GM21367 (cell line): ENCODE results near the gene MED16.

Experiments used
- ATAC-seq: cut with Tn5 transposase; IDR thresholded peaks from one replicate; pipeline ENCODE4 v1.9.1; 2021; ENCODE audit not compliant: unreplicated experiment

Gene MED16

DNA sequence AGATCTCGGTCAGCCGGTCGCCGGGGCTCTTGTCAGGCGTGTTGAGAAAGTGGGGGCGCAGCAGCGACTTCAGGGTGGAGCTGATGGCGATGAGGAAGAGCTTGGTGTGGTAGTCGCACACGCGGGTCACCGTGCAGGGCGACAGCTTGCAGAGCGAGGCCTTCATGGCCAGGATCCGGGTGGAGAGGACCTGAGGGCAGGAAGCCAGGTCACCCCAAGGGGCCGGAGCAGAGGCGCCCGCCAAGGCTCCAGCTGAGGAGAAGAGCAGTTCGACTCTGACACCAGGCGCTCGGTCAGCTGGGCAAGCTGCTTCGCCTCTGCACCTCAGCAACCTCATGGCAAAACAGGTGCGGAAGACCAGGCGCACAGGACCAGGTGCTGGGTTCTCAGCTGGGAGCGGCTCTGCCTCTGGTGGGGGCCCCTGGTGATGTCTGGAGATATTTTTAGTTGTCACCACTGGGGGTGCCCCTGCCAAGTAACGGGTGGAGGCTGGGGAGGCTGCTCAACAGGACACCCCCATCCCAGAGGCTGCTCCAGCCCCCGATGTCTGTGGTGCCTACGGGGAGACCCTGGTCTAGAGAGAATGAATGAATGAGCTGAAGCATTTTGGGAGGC is 17.6 kb downstream of the MED16 start:
- ATAC-seq = no peak

DNA sequence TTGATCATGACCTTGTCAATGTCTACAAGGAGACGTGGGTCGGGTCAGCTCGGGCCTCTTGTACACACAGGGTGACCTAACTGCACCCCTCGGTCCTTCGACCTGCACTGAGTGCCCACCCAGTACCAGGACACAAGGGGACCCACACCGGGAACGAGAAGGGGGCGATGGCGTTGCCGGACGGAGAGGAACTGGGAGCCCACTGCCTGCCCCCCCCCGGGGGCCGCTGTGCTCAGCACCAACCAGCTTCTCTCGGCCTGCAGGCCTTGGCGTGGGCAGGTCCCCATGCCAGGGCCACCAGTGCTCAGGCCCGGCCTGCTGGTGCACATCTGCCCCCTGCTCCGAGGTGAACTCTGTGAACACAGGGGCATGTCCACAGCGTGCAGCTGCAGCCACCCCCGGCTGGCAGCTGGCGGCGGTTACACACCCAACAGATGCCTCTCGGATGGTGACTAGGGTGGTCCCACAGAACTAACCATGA is 19.4 kb downstream of the MED16 start:
- no peak for ATAC-seq

DNA sequence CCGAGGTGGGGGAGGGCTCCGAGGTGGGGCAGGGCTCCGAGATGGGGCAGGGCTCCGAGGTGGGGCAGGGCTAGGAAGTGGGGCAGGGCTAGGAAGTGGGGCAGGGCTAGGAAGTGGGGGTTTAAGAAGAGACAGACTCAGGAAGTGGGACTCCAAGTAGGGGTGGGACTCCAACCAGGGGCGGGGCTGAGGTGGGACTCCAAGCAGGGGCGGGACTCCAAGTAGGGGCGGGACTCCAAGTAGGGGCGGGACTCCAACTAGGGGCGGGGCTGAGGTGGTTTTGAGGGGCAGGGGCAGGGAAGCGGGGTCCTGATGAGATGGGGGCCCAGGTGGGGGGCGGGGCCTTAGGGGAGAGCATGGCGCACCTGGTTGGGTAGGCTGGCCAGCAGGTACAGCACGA is 19.9 kb downstream of the MED16 start:
- no peak for ATAC-seq

DNA sequence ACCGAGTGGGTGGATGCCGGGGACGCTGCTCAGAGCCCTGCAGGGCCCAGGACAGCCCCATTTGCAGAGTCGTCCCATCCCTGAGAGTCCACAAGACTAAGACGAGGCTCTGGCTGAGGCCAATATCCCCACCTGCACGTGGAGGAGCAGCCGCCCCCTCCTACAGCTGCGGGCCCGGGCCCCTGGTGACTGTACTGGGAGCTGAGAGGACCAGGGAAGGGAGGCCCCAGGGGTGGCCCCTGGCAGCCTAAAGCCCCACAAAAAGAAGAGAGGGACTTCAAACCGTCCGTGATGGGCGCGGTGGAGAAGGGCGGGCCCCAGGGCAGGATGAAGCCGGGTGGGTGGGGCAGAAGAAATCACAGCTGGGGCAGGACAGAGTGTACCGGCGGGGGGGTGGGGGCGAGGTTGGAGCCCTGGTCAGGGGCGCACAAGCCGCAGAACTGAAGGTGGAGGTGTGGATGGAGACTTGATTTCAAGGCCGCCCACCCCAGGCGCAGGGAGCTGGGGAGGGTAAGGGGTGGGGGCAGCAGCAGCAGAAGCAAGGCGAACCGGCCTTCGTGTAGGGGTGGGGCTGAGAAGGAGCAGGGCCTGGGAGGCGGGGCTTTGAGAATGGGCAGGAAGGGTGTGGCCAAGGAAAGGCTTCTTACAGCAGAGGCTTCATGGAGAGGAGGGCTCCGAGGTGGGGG is 20.6 kb downstream of the MED16 start:
- peak; percentile 39 for ATAC-seq

DNA sequence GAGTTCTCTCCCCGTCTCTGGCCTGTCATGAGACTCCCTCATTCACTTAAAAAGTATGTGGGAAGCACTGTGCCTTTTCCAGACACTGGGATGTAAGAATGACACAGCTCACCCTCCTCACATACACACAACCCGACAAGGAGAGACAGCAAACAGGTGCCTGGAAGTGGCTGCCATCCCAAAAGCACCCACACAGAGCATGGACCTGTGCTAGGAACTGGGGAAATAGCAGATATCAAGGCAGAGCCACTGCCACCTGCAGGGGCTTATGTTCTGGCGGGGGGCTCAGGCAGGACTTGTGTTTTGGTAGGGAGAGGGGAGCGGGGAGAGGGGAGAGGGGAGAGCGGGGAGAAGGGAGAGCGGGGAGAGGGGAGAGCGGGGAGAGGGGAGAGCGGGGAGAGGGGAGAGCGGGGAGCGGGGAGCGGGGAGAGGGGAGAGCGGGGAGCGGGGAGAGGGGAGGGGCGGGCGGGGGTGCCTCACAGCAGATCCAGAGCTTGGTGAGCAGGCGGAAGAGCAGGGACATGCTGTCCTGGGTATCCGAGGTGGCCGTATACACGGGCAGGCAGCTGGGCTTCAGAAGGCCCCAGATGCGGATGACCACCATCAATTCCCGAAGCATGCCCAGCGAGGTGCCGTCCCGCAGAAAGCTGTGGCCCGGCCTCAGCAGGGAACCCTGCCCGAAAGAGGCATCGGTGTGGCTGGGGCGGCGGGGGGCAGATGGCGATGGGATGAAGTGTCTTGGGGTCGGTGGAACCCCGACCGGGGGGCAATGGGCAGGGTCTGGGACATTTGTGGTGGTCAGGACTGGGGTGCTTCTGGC is 21.3 kb downstream of the MED16 start:
- no peak for ATAC-seq

DNA sequence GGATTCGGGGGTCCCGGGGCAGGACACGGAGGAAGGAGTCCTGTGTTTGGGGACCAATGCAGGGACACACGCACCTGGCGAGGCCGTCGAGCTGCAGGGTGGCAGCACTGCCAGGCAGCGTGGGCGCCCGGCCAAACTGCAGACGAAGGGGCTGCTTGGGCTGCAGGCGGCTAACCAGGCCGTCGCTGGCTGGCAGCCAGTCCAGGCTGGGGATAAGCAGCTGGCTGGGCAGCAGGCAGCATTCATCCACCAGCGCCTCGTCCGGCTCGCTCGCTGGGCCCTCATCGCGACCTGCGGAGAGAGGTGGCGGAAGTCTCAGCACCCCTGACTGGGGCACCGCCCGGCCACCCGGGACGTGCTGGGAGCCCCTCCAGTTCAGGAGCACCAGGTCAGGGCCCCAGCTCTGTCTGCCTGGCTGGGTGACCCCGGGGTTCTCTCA is 22.0 kb downstream of the MED16 start:
- ATAC-seq = no peak

DNA sequence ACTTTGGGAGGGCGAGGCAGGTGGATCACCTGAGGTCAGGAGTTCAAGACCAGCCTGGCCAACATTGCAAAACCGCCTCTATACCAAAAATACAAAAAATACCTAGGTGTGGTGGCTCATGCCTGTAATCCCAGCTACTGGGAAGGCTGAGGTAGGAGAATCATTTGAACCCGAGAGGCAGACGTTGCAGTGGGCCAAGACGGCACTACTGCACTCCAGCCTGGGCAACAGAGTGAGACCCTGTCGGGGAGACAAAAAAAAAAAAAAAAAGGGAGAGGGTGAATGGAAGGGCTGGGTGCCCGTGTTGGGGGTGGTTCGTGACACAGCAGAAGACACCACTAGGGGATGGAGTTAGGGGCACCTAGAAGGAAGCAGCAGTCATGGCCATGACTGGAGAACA is 22.7 kb downstream of the MED16 start:
- no peak for ATAC-seq

DNA sequence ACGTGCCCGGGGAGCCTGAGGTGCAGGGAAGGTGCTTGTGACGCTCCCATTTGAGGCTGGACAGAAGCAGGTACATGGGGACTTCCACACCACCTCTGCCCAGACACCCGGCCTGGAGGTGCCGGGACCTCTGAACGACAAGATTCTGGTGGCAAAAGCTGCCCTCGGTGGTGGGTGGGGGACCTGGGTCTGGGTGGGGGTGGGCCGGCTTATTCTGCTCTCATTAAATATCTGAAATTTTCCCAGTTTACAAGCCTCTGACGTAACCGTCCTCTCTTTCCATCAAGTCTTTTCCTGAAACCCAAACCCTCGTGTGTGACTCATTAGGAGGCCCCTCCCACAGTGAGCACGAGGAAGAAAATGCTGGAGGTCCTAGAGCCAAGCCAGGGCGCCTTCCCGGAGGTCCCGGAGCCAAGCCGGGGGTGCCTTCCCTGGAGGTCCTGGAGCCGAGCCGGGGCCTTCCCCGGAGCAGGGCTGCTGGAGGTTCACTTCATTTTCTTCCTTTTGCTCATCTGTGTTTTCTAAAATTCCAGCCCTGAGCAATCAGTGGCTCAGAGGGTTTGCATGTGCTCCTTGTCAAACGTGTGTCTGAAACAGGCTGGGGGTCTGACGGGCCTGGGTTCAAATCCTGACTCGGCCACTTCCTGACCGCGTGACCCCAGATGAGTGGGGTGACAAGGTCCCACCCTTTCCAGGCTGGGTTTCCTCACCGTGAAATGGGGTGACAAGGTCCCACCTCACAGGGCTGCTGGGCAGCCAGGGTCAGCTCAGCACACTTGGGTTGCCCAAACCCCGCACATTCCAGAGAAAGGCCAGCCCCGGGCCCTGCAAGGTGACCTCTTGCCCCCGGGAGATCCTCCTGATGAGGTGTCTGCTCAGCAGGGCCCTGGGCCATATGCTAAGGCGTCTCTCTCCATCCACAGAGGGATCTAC is 23.5 kb downstream of the MED16 start:
- no peak for ATAC-seq

DNA sequence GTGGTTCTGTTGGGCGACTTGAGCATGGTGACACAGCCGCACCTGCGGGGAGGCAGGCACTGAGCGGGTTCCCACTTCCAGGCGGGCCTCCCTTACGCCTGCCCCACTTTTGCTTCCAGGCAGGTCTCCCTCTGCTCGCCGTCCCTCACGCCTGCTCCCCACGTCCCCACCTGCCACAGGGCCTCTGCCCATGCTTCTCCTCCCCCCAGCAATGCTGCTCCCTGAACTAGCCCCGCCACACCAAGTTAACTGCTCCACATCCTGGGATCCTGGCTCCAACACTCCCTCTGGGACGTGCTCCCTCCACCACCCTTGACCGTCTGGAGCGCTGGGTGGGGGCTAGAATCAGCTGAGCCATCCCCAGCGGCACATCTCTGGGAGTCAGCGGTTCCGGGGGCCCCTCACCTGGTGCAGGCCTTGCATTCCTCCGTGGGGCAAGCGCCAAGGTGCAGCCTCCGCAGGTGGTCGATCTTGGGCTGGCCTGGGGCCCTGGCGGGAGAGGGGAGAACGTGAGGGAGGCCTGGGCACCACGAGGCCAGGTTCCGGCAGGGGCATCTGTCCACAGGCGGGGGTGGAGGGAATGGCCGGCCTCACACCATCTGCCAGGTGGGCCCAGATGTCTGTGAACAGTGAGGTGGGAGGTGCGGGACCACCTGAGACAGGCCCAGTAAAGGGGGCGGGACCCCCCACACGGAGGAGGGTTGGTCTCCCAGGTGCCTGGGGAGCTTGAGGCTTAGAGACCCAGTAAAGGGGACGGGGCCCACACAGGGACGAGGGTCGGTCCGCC is 24.3 kb downstream of the MED16 start:
- ATAC-seq = no peak

DNA sequence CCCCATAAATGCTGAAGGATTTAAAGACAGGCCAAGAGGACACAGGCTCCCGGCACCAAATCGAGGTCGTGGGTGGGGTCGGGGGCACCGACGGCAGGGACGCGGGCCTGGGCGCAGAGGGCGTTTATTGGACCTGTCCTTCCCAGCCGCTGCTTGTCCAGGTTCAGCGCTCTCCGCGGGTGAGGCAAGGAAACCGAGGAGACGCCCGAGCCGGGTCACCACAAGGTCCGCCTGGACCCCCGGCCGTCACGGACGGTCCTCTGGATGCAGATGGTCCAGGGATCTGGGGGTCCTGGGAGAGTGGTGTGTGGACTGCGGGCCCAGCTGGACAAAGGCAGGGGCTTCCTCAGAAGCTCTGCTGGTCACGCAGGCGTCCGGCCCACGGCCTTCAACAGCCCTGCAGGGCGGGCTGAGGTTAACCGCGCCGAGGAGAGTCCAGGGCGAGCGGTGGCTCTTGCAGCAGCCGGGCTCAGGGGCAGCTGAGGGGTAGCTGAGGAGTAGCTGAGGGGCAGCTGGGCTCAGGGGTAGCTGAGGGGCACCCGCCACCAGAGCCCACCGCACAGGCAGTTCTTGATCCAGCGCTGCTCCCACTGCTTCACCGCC is 25.0 kb downstream of the MED16 start:
- ATAC-seq = no peak

DNA sequence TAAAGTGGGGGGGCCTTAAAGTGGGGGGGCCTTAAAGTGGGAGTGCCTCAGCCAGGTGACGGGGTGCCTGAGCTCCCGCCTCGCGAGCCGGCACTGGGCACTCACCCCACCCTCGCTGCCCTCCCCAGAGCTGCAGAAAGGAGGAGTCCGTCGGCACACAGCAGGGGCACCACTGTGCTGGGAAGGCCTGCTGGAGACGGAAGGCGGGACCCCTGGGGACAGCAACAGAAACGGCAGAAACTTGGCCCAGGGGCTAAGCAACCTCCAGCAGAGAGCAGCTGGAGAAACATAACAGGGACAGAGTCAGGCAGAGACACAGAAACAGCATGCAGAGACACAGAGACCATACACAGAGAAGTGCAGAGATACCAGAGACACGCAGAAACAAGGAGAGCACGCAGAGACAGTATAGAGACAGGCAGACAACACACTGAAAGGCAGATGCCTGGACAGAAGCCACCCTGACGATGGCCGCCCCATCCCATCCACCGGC is 25.6 kb downstream of the MED16 start:
- no peak for ATAC-seq

DNA sequence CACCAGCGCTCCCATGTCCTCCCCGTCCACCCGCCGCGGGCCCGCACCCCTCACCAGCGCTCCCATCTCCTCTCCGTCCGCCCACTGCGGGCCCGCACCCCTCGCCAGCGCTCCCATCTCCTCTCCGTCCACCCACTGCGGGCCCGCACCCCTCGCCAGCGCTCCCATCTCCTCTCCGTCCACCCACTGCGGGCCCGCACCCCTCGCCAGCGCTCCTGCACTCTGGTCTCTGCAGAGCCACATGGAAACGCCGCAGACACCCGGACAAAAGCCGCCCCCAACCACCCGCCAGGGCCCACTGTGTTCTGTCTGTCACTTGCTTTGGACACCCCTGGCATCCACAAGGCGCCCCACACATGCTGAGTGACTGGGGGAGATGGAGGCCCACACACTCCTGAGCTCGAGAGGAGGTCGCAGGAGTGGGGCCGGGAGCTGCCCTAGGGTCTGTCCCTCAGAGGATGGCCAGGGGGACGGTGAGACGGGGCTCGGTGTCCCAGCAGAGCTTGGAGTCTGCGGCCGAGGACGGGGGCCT is 26.2 kb downstream of the MED16 start:
- no peak for ATAC-seq

DNA sequence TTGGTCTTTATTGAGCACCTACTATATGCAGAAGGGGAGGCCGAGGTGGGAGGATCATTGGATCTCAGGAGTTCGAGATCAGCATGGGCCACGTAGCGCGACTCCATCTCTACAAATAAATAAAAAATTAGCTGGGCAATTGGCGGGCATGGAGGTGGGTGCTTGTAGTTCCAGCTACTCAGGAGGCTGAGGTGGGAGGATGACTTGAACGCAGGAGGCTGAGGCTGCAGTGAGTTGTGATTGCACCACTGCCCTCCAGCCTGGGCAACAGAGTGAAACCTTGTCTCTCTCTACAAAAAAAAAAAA is 29.7 kb downstream of the MED16 start:
- no peak for ATAC-seq

DNA sequence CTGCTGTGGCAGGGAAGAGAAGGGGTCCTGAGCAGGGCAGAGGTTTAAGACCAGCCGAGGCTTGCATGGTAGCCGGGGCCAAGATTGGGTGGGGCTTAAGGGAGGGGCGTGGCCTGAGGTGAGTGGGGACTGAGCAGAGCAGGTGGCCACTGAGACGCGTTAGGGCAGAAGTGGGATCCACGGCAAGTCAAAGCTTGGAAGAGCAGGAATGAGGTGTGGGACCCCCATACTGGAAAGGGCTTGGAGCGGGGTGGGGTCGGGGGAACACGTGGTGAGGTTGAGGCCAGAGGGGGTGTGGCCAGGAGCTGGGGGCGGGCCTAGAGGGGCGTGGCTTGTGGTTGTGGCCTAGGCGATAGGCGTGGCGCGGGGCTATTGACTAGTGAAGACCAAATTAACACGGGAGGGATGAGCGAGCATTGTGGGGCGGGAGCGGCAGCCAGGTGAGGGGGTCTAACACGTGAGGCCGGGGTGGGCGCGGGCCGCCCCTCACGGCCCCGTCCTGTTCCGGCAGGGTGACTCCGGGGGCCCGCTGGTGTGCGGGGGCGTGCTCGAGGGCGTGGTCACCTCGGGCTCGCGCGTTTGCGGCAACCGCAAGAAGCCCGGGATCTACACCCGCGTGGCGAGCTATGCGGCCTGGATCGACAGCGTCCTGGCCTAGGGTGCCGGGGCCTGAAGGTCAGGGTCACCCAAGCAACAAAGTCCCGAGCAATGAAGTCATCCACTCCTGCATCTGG is 30.2 kb downstream of the MED16 start:
- no peak for ATAC-seq

DNA sequence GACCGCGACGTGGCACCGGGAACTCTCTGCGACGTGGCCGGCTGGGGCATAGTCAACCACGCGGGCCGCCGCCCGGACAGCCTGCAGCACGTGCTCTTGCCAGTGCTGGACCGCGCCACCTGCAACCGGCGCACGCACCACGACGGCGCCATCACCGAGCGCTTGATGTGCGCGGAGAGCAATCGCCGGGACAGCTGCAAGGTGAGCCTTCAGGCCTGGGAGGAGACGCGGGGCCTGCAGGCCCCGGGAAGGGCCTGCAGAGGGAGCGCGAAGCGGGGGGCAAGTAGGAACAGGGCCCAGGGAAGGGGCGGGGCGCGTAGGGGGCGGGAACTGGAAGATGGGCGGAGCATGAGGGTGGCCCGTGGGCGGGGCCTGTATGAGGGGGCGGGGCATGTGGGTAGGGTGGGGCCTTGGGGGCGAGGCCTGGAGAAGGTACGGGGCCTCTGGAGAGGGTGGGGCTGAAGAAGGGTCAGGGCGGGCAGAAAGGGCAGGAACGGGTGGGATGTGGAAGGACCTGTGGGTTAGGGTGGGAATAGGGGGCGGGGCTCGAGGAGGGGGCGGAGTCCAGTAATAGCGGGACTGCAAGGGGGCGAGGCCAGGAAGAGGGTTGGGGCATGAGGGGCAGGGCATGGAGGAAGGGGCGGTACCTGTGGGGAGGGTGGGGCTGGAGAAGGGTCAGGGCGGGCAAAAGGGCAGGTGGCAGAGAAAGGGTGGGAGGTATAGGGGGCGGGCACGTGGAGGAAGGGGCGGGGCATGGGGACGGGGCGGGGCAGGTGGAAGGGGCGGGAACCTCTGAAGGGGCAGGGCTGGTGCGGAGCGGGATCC is 31.0 kb downstream of the MED16 start:
- ATAC-seq = no peak

DNA sequence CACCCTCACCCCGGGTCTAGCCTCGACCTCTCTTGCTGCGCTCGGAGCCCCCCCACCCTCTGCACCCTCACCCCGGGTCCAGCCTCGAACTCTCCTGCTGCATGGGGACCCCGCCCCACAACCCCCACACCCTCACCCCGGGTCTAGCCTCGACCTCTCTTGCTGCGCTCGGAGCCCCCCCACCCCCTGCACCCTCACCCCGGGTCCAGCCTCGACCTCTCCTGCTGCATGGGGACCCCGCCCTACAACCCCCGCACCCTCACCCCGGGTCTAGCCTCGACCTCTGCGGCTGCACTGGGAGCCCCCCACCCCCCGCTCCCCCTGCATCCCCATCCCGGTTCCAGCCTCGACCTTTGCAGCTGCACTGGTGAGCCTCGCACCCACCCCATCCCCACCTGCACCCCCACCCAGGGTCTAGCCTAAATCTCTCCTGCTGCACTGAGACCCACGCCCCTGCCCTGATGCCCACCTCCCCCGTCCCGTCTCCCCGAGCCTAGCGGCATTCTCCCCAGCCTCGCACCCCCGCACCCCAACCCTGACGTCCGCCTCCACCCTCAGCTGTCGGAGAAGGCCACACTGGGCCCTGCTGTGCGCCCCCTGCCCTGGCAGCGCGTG is 31.7 kb downstream of the MED16 start:
- ATAC-seq = no peak
